ENCODE measurements around the gene INSRR. TPM values are rescaled to one million over a fixed set of nuclear protein-coding genes. Genes with fewer than 3 reads are reported as not detected.

INSRR gene
- total RNA-seq, 1 experiment from 2014 or later, result 0.11 TPM

- ChIA-PET POLR2A (no interaction called here), CTCF (interaction anchor here (1.0 to 3.0 kb wide), 7 partner anchors 13 to 31 kb away, joined by 3 to 15 read pairs (median 7); partner anchors contain the start of gene LRRC71)
- Mint-ChIP-seq H3K9me3 (no peaks in the 10 kb centered on the region), H3K27me3 (ENCODE audit: low read depth) (peaks cover 46% of the 10 kb centered on the region), H3K4me1 (peaks cover 18% of the 10 kb centered on the region), H3K4me3 (no peak overlapping the region), H3K27ac (no peak overlapping the region), H3K36me3 (no peaks in the 10 kb centered on the region)
- DNase-seq (ENCODE audit: low spot score) (no peak), ATAC-seq (no peak)
- TF ChIP-seq ZNF416 (CRISPR knock-in tag; IDR thresholded peaks at IDR 0.05) (no peak), IRF1 (CRISPR knock-in tag; IDR thresholded peaks at IDR 0.05) (no peak)
Measured at GRCh38 chr1:156897078-156897825, 38.3 kb upstream of the INSRR start.

- peaks cover 20% of the 10 kb centered on the region for H3K4me1 Mint-ChIP-seq
- H3K27me3 Mint-ChIP-seq (ENCODE audit: low read depth), result peaks cover 53% of the 10 kb centered on the region
- CTCF ChIA-PET, result interaction anchor here (1.0 to 1.9 kb wide), 4 partner anchors 14 to 31 kb away, joined by 3 to 8 read pairs (median 6); partner anchors contain the start of gene LRRC71
Measured at GRCh38 chr1:156896490-156897033, 37.6 kb upstream of the INSRR start.

More at GRCh38 chr1:156896490-156897033, 37.6 kb upstream of the INSRR start:
- ATAC-seq, result no peak
- Mint-ChIP-seq H3K4me3 (no peak overlapping the region), H3K27ac (no peak overlapping the region), H3K9me3 (no peaks in the 10 kb centered on the region), H3K36me3 (no peaks in the 10 kb centered on the region)
- POLR2A ChIA-PET, result no interaction called here
- TF ChIP-seq, protein P1, sequence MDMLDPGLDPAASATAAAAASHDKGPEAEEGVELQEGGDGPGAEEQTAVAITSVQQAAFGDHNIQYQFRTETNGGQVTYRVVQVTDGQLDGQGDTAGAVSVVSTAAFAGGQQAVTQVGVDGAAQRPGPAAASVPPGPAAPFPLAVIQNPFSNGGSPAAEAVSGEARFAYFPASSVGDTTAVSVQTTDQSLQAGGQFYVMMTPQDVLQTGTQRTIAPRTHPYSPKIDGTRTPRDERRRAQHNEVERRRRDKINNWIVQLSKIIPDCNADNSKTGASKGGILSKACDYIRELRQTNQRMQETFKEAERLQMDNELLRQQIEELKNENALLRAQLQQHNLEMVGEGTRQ (CRISPR knock-in tag; IDR thresholded peaks at IDR 0.05), result no peak
- TF ChIP-seq GABPB1 (CRISPR knock-in tag; IDR thresholded peaks at IDR 0.05), result no peak
- TF ChIP-seq, protein P2, sequence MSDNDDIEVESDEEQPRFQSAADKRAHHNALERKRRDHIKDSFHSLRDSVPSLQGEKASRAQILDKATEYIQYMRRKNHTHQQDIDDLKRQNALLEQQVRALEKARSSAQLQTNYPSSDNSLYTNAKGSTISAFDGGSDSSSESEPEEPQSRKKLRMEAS (CRISPR knock-in tag; IDR thresholded peaks at IDR 0.05), result no peak
- TF ChIP-seq ZNF512 (CRISPR knock-in tag; IDR thresholded peaks at IDR 0.05; ENCODE audit: borderline replicate concordance), result no peak
- TF ChIP-seq E2F5 (CRISPR knock-in tag; IDR thresholded peaks at IDR 0.05), result no peak
- no peak for TF ChIP-seq EMX1 (CRISPR knock-in tag; IDR thresholded peaks at IDR 0.05)
- no peak for TF ChIP-seq TEAD4 (CRISPR knock-in tag; IDR thresholded peaks at IDR 0.05)
- TF ChIP-seq RELA (CRISPR knock-in tag; IDR thresholded peaks at IDR 0.05; ENCODE audit: borderline replicate concordance), result no peak
- no peak for TF ChIP-seq SOX15 (CRISPR knock-in tag; IDR thresholded peaks at IDR 0.05)
- TF ChIP-seq FOXK1 (CRISPR knock-in tag; IDR thresholded peaks at IDR 0.05), result no peak
- no peak for TF ChIP-seq SP1 (CRISPR knock-in tag; conservative IDR thresholded peaks at IDR 0.05)
- TF ChIP-seq, protein P3, sequence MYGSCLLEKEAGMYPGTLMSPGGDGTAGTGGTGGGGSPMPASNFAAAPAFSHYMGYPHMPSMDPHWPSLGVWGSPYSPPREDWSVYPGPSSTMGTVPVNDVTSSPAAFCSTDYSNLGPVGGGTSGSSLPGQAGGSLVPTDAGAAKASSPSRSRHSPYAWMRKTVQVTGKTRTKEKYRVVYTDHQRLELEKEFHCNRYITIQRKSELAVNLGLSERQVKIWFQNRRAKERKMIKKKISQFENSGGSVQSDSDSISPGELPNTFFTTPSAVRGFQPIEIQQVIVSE (CRISPR knock-in tag; IDR thresholded peaks at IDR 0.05; ENCODE audit: borderline replicate concordance), result no peak
- TF ChIP-seq IRF1 (CRISPR knock-in tag; IDR thresholded peaks at IDR 0.05), result no peak
- no peak for TF ChIP-seq ZNF423 (CRISPR knock-in tag; IDR thresholded peaks at IDR 0.05)
- no peak for TF ChIP-seq IRF2 (CRISPR knock-in tag; IDR thresholded peaks at IDR 0.05; ENCODE audit: borderline replicate concordance, low read depth)
- DNase-seq (ENCODE audit: low spot score), result no peak
